Thyroid gland (tissue), 4 donors: ENCODE measurements around the gene CRK.

Source experiments
- CTCF ChIP-seq, 6 experiments: fragments of 200-600 bp in 3 of 6; fragments of 450-650 bp in 3 of 6; sonication (generic) in 3 of 6; IDR thresholded peaks; one replicate each; pipeline ENCODE4 v1.5.1; 2016 to 2019; ENCODE audit warnings: antibody characterized with exemption in 6 of 6, mild to moderate bottlenecking in 2 of 6, inconsistent platforms in 1 of 6, moderate library complexity in 1 of 6
- POLR2A ChIP-seq, 2 donors: fragments of 450-650 bp; IDR thresholded peaks; one replicate each; pipeline ENCODE4 v1.6.1; 2017; ENCODE audit warnings: antibody characterized with exemption in 2 of 2, mild to moderate bottlenecking in 2 of 2, moderate library complexity in 1 of 2

GRCh38 chr17:1491443-1492248 lies 35.6 kb upstream of the CRK start:
- no peak for TF ChIP-seq CTCF (IDR thresholded peaks at IDR 0.05)
- peak in 1 of 2 donors; percentile 47 for TF ChIP-seq POLR2A (IDR thresholded peaks at IDR 0.05)
